ENCODE data around the gene HRH4. TPM values are rescaled to one million over a fixed set of nuclear protein-coding genes. Genes with fewer than 3 reads are reported as not detected.

The HRH4 gene, protein sequence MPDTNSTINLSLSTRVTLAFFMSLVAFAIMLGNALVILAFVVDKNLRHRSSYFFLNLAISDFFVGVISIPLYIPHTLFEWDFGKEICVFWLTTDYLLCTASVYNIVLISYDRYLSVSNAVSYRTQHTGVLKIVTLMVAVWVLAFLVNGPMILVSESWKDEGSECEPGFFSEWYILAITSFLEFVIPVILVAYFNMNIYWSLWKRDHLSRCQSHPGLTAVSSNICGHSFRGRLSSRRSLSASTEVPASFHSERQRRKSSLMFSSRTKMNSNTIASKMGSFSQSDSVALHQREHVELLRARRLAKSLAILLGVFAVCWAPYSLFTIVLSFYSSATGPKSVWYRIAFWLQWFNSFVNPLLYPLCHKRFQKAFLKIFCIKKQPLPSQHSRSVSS
- total RNA-seq (under 1 TPM in 2 of 4 donors, not detected in 2; 0.10 to 0.21 TPM), polyA plus RNA-seq (under 1 TPM in 2 of 3 donors, not detected in 1; 0.04 to 0.06 TPM)
- long read RNA-seq, donor 1, result 0 reads
- long read RNA-seq, donor 2, result 0 reads

DNA sequence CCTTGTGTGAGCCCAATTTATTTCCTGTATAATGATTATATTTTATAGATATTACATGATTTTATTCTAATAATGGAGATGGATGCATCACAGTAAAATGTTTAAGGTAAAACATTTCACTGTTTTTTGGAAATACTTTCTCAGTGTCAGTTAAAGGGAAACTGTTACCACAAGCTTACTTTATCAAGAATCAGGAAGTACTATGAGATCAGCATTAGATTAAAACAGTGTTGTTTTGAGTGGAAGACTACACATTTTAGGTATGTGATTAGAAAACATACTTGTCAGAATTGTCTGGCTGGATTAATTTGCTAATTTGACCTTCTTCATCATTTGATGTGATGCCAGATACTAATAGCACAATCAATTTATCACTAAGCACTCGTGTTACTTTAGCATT is at the start of gene HRH4:
Gene HRH4, plus strand, starts transcription at position 250 of the 400 bp plus-strand sequence. Its CDS starts 92 bp downstream, at position 342.
- intact Hi-C loops (cut with DNase I), result no loop called here
- TF ChIP-seq, protein P1, sequence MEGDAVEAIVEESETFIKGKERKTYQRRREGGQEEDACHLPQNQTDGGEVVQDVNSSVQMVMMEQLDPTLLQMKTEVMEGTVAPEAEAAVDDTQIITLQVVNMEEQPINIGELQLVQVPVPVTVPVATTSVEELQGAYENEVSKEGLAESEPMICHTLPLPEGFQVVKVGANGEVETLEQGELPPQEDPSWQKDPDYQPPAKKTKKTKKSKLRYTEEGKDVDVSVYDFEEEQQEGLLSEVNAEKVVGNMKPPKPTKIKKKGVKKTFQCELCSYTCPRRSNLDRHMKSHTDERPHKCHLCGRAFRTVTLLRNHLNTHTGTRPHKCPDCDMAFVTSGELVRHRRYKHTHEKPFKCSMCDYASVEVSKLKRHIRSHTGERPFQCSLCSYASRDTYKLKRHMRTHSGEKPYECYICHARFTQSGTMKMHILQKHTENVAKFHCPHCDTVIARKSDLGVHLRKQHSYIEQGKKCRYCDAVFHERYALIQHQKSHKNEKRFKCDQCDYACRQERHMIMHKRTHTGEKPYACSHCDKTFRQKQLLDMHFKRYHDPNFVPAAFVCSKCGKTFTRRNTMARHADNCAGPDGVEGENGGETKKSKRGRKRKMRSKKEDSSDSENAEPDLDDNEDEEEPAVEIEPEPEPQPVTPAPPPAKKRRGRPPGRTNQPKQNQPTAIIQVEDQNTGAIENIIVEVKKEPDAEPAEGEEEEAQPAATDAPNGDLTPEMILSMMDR (IDR thresholded peaks at IDR 0.05), result no peak
- H3K4me1 ChIP-seq, result no peaks in the 10 kb centered on the region
- H3K4me3 ChIP-seq, result no peak within 1 kb of the TSS
- no peaks in the 10 kb centered on the region for H3K27me3 ChIP-seq (ENCODE audit: insufficient read depth in 3 of 3, low read length in 2 of 3)
- no peak for DNase-seq
- no peak for ATAC-seq
- WGBS, 3 donors, result 65 to 87% (median 83%) methylated on average over 1 of the region's 1 CpG
- H3K36me3 ChIP-seq (ENCODE audit: insufficient read depth in 1 of 2, low read depth in 1 of 2), result no peaks in the 10 kb centered on the region
- no peaks in the 10 kb centered on the region for H3K9me3 ChIP-seq
- no peak within 1 kb of the TSS for H3K27ac ChIP-seq

DNA sequence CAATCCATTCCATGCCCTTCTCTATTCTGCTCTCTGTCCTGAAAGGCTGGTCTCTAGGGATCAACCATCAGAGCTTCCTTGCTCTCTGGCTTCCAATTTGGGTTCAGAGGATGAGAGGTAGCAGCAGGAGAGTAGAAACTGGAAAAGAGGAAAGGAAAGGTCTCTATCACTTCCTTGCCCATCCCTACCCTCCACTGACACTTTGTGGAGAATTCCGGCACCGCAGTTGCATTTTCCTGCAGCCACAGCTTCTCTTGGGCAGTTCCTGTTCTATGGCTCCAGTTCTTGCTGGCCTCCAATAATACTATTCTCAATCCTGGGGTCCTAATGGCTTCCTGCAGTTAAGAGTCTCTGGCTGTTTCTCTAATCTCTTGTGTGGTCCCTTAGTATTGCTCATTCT is 47.3 kb upstream of the HRH4 start:
- DNase-seq (no peak), ATAC-seq (no peak)
- Histone ChIP-seq H3K9me3 (no peaks in the 10 kb centered on the region), H3K36me3 (ENCODE audit: insufficient read depth in 1 of 2, low read depth in 1 of 2) (no peaks in the 10 kb centered on the region), H3K4me1 (no peaks in the 10 kb centered on the region), H3K4me3 (no peak overlapping the region), H3K27me3 (ENCODE audit: insufficient read depth in 3 of 3, low read length in 2 of 3) (peaks cover 0 to 28% (median 2%) of the 10 kb centered on the region in 3 donors), H3K27ac (no peak overlapping the region)
- TF ChIP-seq, protein P1 (IDR thresholded peaks at IDR 0.05), result no peak
- 53 to 74% (median 65%) methylated on average over 2 of the region's 2 CpGs for WGBS, 3 donors
- intact Hi-C loops (cut with DNase I), result no loop called here

DNA sequence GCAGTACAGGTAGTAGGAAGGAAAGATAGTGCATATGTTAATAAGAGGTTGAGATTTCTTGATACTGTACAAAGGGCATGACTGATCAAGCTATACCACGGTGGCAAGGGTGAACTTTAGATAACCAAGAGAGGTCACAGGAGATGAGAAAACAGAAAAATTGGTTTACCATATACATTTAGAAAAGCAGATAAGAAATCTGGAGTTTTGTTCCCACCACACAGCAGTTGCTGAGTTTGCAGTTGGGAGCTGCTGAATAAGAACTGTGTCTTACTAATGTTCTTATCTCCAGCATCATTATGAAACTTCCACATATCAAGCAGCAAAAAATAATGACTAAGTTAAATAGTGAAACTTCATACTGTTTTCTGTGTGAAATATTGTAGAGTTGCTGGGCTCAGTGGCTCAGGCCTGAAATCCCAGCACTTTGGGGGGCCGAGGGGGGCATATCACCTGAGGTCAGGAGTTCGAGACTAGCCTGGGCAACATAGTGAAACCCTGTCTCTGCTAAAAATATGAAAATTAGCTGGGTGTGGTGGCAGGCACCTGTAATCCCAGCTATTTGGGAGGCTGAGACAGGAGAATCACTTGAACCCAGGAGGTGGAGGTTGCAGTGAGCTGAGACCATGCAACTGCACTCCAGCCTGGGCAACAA is 46.0 kb upstream of the HRH4 start:
- Histone ChIP-seq H3K4me1 (no peaks in the 10 kb centered on the region), H3K27me3 (ENCODE audit: insufficient read depth in 3 of 3, low read length in 2 of 3) (peaks cover 0 to 25% (median 2%) of the 10 kb centered on the region in 3 donors), H3K4me3 (no peak overlapping the region), H3K9me3 (no peaks in the 10 kb centered on the region), H3K27ac (no peak overlapping the region), H3K36me3 (ENCODE audit: insufficient read depth in 1 of 2, low read depth in 1 of 2) (no peaks in the 10 kb centered on the region)
- DNase-seq (no peak), ATAC-seq (no peak)
- intact Hi-C loops (cut with DNase I), result no loop called here
- 81 to 92% (median 91%) methylated on average over 3 of the region's 3 CpGs for WGBS, 3 donors
- TF ChIP-seq, protein P1 (IDR thresholded peaks at IDR 0.05), result no peak

DNA sequence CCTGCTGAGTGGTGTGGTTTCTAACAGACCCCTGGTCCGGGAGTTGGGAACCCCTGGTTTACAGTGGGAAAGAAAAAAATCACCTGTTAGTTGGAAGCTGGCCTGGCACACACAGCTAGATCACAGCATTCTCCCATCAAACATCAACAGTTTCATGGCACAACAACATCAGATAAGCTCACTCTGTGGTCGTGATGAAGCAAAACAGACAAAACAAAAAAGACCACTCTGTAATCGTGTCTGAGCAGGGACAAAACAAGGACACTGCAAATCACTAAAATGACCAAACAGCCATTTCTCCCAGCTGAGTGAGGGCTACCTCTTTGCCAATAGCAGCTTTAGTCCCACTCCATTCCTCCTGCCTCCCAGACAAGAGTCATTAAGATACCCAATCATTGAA is 43.0 kb upstream of the HRH4 start:
- Histone ChIP-seq H3K27ac (no peak overlapping the region), H3K27me3 (ENCODE audit: insufficient read depth in 3 of 3, low read length in 2 of 3) (peaks cover 0 to 48% (median 6%) of the 10 kb centered on the region in 3 donors), H3K4me1 (no peaks in the 10 kb centered on the region), H3K4me3 (no peak overlapping the region), H3K9me3 (no peaks in the 10 kb centered on the region), H3K36me3 (ENCODE audit: insufficient read depth in 1 of 2, low read depth in 1 of 2) (no peaks in the 10 kb centered on the region)
- no peak for ATAC-seq
- WGBS, 3 donors, result 22 to 34% (median 31%) methylated on average over 3 of the region's 3 CpGs
- TF ChIP-seq, protein P1 (IDR thresholded peaks at IDR 0.05), result no peak
- intact Hi-C loops (cut with DNase I), result no loop called here
- DNase-seq, result no peak

All from psoas muscle (tissue), 8 donors.